Fibroblast of villous mesenchyme (primary cell): ENCODE results near the gene OR7C1. TPM values are rescaled to one million over a fixed set of nuclear protein-coding genes. Genes with fewer than 3 reads are reported as not detected.

ENCODE experiments used
- DNase-seq: peaks from one replicate; pipeline ENCODE4 v3.0.0-alpha.2; 2010; ENCODE audit warnings: low read depth
- H3K4me3 ChIP-seq: 2 replicates; pipeline ENCODE4 v1.5.1; 2011; ENCODE audit warnings: low read depth, mild to moderate bottlenecking, low read length
- CTCF ChIP-seq: IDR thresholded peaks from 2 replicates; pipeline ENCODE4 v1.5.1; 2012; ENCODE audit warnings: low read depth, mild to moderate bottlenecking, low read length; ENCODE audit not compliant: insufficient read depth
- total RNA-seq: library from RNA; depleted of rRNA; stranded (reverse); fragments of >200 nt; gene quantifications from 2 replicates; pipeline ENCODE4 v1.2.3, GENCODE V29; 2012

The OR7C1 gene
- total RNA-seq, 1 donor = not detected

GRCh38 chr19:14840206-14840605, 5.2 kb upstream of the OR7C1 start:
- TF ChIP-seq CTCF = no peak
- DNase-seq = peak; percentile 23
- H3K4me3 ChIP-seq = no peak overlapping the region

DNA sequence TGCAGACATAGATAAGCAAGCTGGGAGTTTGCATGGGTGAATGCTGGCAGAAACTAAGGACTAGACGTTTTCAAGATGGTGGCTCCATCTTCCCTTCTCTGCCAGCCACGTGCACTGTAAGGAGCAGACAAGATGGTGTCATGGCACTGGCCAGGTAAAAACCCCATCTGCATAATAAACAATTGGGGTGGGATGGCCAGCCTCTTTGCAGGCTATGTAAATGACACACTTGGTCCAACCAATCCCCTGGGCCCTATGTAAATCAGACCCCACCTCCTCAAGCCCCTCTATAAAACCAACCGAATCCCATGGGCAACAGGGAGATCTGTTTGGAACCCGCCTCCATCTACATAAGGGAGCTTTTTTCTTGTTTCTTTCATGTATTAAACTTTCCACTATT, 2.4 kb upstream of the OR7C1 start:
- no peak overlapping the region for H3K4me3 ChIP-seq
- TF ChIP-seq CTCF = no peak

DNA sequence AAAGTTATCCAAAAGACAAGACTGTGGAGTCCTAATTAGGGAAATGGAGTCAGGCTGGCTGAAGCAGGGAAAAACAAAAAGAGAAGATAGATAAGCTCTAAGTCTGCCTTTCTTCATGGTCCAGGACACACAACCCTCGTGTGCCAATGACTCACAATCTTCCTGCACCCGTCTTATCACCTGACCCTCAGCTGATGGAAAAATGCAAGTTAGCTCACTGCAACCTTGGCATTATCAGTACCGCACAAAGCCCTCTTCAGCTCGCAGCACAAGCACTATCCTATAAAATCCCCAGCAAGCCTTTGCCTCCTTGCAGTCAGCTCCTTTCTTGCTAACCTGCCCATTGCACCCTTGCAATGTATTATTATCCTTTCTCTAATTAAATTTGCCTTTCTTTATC, 4.3 kb downstream of the OR7C1 start:
- no peak for TF ChIP-seq CTCF

More for the DNA sequence above, 2.4 kb upstream of the OR7C1 start:
- no peak for DNase-seq

DNA sequence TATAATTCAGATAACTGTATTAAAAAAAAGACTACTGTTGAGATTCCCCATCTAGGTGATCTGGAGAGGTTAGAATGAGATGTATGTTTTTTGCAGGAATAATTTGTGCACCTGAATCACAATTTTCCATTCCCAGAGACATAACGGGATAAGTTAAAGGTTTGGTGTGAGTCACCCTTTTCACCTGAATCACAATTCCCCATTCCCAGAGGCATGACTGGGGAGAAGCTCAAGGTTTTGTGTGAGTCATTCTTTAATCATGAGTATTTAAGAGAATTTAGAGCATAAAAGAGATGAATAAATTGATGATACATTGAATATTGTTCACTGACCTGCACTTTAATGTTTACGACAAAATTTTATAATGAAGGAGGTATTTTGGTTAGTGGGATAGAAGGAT, 9.0 kb downstream of the OR7C1 start:
- no peak overlapping the region for H3K4me3 ChIP-seq
- TF ChIP-seq CTCF = no peak
- DNase-seq = no peak

More for the DNA sequence above, 4.3 kb downstream of the OR7C1 start:
- H3K4me3 ChIP-seq = no peak overlapping the region
- no peak for DNase-seq

GRCh38 chr19:14821937-14822336, 13.0 kb downstream of the OR7C1 start:
- peak; percentile 31 for DNase-seq
- no peak overlapping the region for H3K4me3 ChIP-seq
- no peak for TF ChIP-seq CTCF

DNA sequence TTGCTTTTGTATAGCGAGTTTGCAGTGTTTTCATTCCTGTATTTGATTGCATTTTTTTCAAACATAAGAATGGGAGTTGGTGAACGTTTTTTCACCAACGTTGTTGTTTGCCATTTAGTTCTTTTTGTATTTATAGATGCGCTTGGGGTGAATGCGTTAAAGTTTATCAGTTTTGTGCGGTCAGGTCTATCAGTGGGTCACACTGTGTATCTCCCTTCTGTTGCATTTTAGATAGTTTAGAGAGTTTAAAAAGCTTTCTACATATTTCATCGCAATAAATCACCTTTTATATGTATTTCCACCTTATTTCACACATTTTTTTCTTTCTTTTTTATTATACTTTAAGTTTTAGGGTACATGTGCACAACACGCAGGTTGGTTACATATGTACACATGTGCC, 16.4 kb downstream of the OR7C1 start:
- H3K4me3 ChIP-seq = no peak overlapping the region
- TF ChIP-seq CTCF = no peak
- no peak for DNase-seq

GRCh38 chr19:14817052-14817451, 17.9 kb downstream of the OR7C1 start:
- no peak for TF ChIP-seq CTCF

More at GRCh38 chr19:14817052-14817451, 17.9 kb downstream of the OR7C1 start:
- no peak for DNase-seq
- H3K4me3 ChIP-seq = no peak overlapping the region
